D721Med (cell line): ENCODE data around the gene C10orf90.

Experiments used
- DNase-seq: peaks from one replicate; pipeline ENCODE4 v3.0.0; 2011; ENCODE audit warnings: low spot score; ENCODE audit not compliant: insufficient read length
- FAIRE-seq: peaks from 2 replicates; lab custom pipeline; 2011; peaks lifted over from hg19 to GRCh38; lab: Jason Lieb, UNC
- CTCF ChIP-seq: IDR thresholded peaks from 2 replicates; pipeline ENCODE4 v1.5.1; 2012; ENCODE audit warnings: mild to moderate bottlenecking, control low read depth; ENCODE audit not compliant: insufficient read depth; ENCODE audit errors: missing control alignments

C10orf90 gene

GRCh38 chr10:126500866-126501265 is 169.6 kb downstream of the C10orf90 start:
- DNase-seq (no peak), FAIRE-seq (no peak)
- TF ChIP-seq CTCF = no peak

- TF ChIP-seq CTCF = no peak
- no peak for DNase-seq
- no peak for FAIRE-seq
These were observed 170.3 kb downstream of the C10orf90 start for GRCh38 chr10:126500185-126500584.

- no peak for DNase-seq
- TF ChIP-seq CTCF = no peak
These were observed 170.7 kb downstream of the C10orf90 start for GRCh38 chr10:126499744-126500143.

GRCh38 chr10:126497672-126498071 is 172.8 kb downstream of the C10orf90 start:
- FAIRE-seq = no peak
- TF ChIP-seq CTCF = no peak
- no peak for DNase-seq

More at GRCh38 chr10:126499744-126500143, 170.7 kb downstream of the C10orf90 start:
- FAIRE-seq = no peak

- no peak for DNase-seq
- no peak for FAIRE-seq
- no peak for TF ChIP-seq CTCF
These were observed 173.5 kb downstream of the C10orf90 start for GRCh38 chr10:126496771-126497545.

GRCh38 chr10:126491476-126491875 is 179.0 kb downstream of the C10orf90 start:
- TF ChIP-seq CTCF = no peak
- FAIRE-seq (no peak), DNase-seq (no peak)

GRCh38 chr10:126481181-126481580 is 189.3 kb downstream of the C10orf90 start:
- FAIRE-seq = no peak
- no peak for TF ChIP-seq CTCF
- DNase-seq = no peak
